GM18499 (cell line): Measurements from ENCODE around the gene PALD1.
A peak's percentile ranks its signal among the peaks of the same experiment; 100 is the strongest.
"Not testable (repeated sequence)": the region's sequence is repeated elsewhere in the genome, so short reads cannot be mapped to it uniquely, and the experiment has no call there.

Experiments
- ATAC-seq: cut with Tn5 transposase; IDR thresholded peaks from one replicate; pipeline ENCODE4 v1.9.1; 2021; ENCODE audit warnings: moderate number of reproducible peaks; ENCODE audit not compliant: insufficient read depth, unreplicated experiment

Gene PALD1

DNA sequence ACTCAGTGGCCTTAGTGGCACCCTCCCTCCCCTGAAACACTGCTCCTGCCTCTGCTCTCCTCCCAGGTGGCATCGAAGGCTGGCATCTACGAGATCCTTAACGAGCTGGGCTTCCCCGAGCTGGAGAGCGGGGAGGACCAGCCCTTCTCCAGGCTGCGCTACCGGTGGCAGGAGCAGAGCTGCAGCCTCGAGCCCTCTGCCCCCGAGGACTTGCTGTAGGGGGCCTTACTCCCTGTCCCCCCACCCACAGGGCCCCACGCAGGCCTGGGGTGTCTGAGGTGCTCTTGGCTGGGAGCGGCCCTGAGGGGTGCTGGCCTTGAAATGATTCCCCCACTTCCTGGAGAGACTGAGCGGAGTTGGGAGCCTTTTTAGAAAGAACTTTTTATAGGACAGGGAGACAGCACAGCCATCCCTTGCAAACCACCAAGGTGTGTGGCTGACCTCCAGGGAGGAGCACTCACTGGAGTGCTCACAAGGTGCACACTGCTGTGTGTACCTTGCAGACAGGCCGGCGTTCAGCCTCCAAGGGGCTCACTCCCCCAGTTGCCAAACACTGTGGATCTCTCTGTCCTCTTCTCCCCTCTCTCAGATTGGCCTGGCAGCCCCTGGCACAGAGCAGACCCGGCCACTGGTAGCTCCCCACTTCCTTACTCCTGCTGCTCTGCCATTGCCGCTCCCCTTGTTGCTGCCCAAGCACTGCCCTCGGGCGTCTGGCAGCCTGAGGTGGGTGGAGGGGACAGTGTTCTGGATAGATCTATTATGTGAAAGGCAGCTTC is 88.1 kb downstream of the PALD1 start:
- no peak for ATAC-seq

DNA sequence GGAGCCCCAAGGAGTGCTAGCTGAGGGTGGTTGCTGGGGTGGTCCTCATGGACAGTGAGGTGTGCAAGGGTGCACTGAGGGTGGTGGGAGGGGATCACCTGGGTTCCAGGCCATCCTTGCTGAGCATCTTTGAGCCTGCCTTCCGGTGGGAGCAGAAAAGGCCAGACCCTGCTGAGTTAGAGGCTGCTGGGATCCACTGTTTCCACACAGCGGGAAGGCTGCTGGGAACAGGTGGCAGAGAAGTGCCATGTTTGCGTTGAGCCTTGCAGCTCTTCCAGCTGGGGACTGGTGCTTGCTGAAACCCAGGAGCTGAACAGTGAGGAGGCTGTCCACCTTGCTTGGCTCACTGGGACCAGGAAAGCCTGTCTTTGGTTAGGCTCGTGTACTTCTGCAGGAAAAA is 89.0 kb downstream of the PALD1 start:
- ATAC-seq: no peak

DNA sequence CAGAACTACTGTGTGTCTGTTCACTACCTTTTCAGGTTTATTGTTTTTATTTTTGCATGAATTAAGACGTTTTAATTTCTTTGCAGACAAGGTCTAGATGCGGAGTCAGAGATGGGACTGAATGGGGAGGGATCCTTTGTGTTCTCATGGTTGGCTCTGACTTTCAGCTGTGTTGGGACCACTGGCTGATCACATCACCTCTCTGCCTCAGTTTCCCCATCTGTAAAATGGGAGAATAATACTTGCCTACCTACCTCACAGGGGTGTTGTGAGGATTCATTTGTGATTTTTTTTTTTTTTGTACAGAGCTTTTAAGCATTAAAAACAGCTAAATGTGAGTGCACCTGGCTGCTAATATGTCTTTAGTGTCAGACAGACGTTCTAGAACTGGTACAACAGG is 89.5 kb downstream of the PALD1 start:
- no peak for ATAC-seq

DNA sequence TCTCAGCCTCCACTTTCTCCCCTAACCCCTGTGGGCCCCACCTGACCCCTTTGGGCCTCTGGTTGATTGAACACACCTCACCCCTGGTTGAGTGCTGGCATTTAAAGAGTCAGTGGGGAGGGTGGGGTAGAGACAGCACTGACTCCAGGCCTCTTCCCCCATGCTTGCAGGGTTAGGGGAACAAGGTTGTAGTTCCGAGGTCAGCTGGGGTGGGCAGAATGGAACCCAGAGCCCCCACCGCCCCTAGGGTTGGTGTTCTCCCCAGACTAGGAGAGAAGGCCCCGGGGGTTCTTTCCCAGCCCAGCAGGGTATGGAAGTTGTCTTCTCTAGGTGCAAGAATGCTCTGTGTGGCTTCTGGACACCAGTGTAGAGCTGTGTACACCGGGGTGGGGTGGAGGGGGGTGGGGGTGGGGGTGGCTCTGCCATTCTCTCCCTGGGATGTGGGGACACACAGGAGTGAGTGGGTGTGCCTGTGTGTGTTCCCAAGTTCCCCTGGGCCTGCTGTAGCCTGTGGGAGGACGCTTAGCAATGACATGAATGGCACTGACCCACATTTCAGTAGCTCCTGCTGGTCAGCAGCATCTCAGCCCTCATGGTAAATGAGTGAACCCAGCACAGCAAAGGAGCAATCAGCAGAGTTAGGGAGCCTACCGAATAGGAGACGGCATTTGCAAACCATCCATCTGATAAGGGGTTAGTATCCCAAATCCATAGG is 90.4 kb downstream of the PALD1 start:
- ATAC-seq: no peak

DNA sequence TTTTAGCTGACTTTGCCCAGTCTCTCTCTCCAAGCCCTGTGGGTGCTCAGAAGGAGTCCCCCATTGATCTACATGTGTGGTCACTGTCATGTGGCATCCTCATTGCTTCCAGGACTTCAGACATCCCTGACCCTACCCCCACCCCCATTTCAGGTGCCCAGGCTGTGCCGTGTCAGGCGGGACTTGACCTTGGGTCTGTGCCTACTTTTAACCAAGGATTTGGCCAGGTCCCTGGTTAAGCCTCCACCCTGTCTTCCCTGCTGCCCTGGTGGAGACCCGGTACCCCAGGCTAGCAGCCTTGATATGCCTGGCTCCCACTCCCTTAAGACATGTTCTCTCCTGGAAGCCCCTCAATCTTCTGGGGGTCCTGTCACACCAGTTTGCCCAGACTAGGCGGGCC is 92.7 kb downstream of the PALD1 start:
- ATAC-seq: no peak

GRCh38 chr10:70571636-70572439 is 93.3 kb downstream of the PALD1 start:
- no peak for ATAC-seq

DNA sequence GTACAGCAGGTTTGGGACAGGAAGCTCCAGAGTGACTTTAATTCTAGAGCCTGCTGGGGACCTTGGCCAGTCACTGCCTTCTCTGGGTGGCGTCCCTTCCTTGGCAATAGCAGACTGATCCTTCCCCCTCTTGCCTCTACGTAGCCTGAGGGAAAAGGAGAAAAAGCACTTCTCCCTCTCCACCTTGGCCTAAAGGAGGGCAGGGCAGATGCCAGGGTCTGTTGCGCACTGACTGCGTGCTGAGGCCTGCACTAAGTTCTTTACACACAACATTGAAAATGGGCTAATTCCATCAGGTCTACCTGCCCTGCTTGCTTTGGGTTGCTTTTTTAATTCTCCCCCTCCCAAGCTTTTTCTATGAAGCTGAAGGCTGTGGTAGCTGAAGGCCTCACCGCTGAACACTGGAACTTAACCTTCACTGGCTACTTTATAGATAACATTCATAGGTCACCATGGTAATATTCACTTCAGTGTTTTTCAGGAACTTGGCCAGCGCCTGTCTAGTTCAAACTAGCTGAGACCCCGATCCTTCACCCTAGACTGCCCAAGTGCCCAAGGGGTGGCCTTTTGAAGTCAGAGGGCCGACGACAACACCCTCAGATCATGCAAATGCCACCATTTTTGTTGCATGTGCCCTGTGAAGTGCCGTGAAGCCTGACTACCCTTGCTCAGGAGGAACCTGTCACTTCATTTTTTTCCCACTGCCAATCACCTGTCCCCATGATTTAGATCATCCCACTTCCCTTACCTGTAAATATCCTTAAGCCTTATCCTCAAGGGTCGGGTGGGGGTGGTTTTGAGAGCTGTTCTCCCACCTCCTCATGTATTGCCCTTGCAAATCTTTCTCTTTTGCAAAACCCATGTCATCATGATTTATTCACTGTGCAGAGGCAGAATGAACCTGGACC is 95.3 kb downstream of the PALD1 start:
- no peak for ATAC-seq

- no peak for ATAC-seq
Measured at GRCh38 chr10:70575486-70575873, 96.9 kb downstream of the PALD1 start.

DNA sequence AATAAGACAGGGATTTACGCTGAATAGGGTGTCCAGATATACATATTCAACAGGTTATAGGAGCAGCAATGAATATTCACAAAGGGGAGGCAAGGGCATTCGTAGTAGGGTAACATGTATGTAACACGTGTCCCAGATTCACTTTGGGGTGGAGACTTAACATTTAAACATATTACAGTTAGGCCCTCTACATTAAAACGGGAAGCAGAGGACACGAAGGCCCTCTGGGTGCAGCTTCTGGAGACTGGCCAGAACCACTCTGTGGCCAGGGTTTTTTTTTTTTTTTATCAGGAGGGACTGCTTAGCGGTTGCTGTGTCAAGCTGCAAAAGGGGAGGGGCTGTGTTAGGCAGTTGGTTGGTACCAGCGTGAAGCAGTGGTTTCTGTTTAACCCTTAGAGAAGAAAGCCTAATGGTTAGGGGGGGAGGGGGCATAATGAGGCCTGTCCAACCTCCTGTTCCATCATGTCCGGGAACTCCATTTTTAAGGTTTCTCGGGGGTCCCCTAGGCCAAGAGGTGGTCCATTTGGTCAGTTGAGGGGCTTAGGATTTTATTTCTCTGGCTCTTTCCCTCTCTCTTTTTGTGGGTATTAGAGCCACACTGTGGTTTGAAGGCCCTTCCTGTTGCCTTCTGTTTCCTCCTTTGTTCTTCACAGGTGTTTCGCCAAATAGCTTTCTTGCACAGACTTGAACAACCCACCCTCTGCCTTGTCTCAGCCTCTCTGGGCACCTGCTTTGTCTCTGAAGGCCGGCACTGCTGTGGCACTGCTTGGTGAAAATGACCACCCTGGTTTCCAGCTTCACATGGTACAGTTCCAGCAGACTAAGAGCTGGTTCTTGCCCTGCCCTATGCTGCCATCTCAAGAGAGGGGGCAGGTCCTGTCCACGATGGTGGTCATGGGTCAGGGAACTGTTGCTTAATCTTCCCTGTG is 97.6 kb downstream of the PALD1 start:
- peak; percentile 26 for ATAC-seq

GRCh38 chr10:70576803-70577517 is 98.4 kb downstream of the PALD1 start:
- ATAC-seq: no peak

DNA sequence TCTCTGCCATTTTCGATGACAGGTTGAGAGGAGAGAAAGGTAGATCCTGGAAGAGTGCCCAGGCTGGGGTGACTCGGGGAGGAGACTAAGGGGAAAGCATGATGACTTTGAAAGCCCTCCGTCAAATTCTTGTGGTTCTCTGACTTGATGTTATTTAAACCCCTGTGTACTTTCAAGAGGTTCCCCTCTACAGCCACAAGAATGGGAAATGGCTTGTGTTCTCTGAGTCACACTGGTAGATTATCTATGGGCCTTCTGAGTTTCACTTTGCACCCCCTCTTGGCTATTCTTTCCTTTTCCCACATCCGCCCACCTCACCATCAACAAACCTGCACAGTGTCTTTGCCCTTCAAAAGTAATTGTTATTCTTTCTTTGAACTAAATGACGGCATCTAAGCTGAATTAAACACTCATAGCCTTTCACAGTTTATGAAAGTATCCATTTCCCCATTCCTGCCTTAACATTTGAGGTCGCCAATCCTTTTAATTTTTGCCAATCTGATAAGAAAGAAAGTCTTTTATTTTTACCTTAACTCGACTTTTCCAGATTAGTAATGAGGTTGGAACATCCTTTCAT is 99.9 kb downstream of the PALD1 start:
- peak; percentile 53 for ATAC-seq

DNA sequence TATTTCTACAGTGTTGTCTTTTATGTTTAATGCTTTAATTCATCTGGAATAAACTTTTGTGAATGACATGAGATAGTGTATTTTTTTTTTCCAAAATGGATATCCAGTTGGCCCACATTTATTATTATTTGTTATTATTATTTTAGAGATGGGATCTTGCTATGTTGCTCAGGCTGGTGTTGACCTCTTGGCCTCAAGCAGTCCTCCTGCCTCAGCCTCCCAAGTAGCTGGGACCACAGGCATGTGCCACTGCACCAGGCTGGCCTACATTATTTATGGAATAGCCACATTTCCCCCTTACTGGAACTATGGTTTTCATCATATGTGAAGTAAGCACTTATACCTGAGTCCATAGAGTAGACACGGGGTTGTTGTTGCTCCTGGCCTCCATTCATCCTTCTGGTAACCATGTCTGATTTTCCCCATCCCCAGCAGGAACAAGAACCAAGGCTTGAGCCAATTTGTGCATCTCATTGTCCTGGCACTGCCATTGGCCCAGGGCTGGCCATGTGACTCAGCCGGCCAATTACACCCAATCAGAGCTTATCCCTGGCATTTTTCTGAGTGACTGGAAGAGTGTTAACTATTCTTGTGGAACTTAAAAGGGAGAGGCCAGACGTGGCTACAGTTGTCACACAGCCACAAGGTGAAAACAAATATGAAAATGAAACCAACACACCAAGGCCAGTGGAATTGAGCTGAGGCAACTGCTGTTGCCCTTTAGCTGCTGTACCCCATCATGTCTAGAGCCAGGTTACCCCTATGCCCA is 100.9 kb downstream of the PALD1 start:
- ATAC-seq: no peak

GRCh38 chr10:70581176-70581575 is 102.6 kb downstream of the PALD1 start:
- not testable (repeated sequence) for ATAC-seq

GRCh38 chr10:70582793-70583668 is 104.5 kb downstream of the PALD1 start:
- ATAC-seq: no peak

- ATAC-seq: no peak
Measured at GRCh38 chr10:70583669-70584037, 105.1 kb downstream of the PALD1 start.

GRCh38 chr10:70584366-70584765 is 105.8 kb downstream of the PALD1 start:
- ATAC-seq: no peak
